CD14-positive monocyte (primary cell): ENCODE measurements around the gene LZTS2. TPM values are rescaled to one million over a fixed set of nuclear protein-coding genes. Genes with fewer than 3 reads are reported as not detected.

Experiments used
- DNase-seq, 3 donors: peaks; one replicate each; pipeline ENCODE4 v3.0.0-alpha.2; 2011 to 2022
- H2AFZ ChIP-seq: 2 replicates; pipeline ENCODE4 v1.6.0; 2012; ENCODE audit warnings: mild to moderate bottlenecking, low read depth, low read length, inconsistent platforms; ENCODE audit not compliant: insufficient read depth, poor library complexity, severe bottlenecking
- H3K27ac ChIP-seq, 2 donors: 1 replicate in 1 of 2; 2 replicates in 1 of 2; pipeline ENCODE4 v1.5.1; 2012 to 2013; ENCODE audit warnings: low read length in 2 of 2, control low read depth in 1 of 2, inconsistent platforms in 1 of 2, low read depth in 1 of 2, mild to moderate bottlenecking in 1 of 2
- H3K27me3 ChIP-seq, 2 donors: one replicate each; pipeline versions ENCODE4 v1.6.0 to v1.6.1; 2011 to 2013; ENCODE audit warnings: low read length in 2 of 2; ENCODE audit not compliant: control insufficient read depth in 2 of 2, insufficient read depth in 2 of 2
- H3K36me3 ChIP-seq, 2 donors: replicated peaks in 1 of 2; 1 replicate in 1 of 2; 2 replicates in 1 of 2; pipeline versions ENCODE4 v1.5.1 to v1.6.1; 2012 to 2013; ENCODE audit warnings: low read length in 2 of 2, control low read depth in 1 of 2, inconsistent platforms in 1 of 2, mild to moderate bottlenecking in 1 of 2; ENCODE audit not compliant: insufficient read depth in 2 of 2, control insufficient read depth in 1 of 2
- H3K4me1 ChIP-seq, 2 donors: 1 replicate in 1 of 2; 2 replicates in 1 of 2; pipeline versions ENCODE4 v1.5.1 to v1.6.1; 2012 to 2013; ENCODE audit warnings: low read length in 2 of 2, control low read depth in 1 of 2, inconsistent platforms in 1 of 2, mild to moderate bottlenecking in 1 of 2, moderate library complexity in 1 of 2; ENCODE audit not compliant: insufficient read depth in 2 of 2, control insufficient read depth in 1 of 2
- H3K4me2 ChIP-seq: replicated peaks from 2 replicates; pipeline ENCODE3; 2012; ENCODE audit warnings: low read length, moderate library complexity, mild to moderate bottlenecking; ENCODE audit not compliant: poor library complexity, severe bottlenecking; ENCODE audit errors: extremely low read depth
- H3K4me3 ChIP-seq, 3 experiments: fragments of 200-600 bp in 1 of 3; sonication (generic) in 1 of 3; replicated peaks in 1 of 3; 1 replicate in 2 of 3; 2 replicates in 1 of 3; pipeline ENCODE4 v1.5.1; 2011 to 2013; ENCODE audit warnings: low read length in 3 of 3, mild to moderate bottlenecking in 3 of 3, control low read depth in 2 of 3, low read depth in 2 of 3, inconsistent platforms in 1 of 3, moderate library complexity in 1 of 3
- H3K79me2 ChIP-seq: 2 replicates; pipeline ENCODE4 v1.6.0; 2012; ENCODE audit warnings: mild to moderate bottlenecking, control low read depth, inconsistent platforms, low read length, moderate library complexity; ENCODE audit not compliant: insufficient read depth
- H3K9ac ChIP-seq: 2 replicates; pipeline ENCODE4 v1.6.0; 2017; ENCODE audit warnings: low read length, mild to moderate bottlenecking; ENCODE audit not compliant: insufficient read depth, poor library complexity, severe bottlenecking
- H3K9me3 ChIP-seq, 2 donors: replicated peaks in 1 of 2; 1 replicate in 1 of 2; 2 replicates in 1 of 2; pipeline versions ENCODE4 v1.5.1 to v1.6.1; 2012 to 2013; ENCODE audit warnings: low read length in 2 of 2, control low read depth in 1 of 2; ENCODE audit not compliant: control insufficient read depth in 1 of 2, insufficient read depth in 1 of 2
- H4K20me1 ChIP-seq: 2 replicates; pipeline ENCODE4 v1.6.0; 2012; ENCODE audit warnings: mild to moderate bottlenecking, low read length, control low read depth, moderate library complexity; ENCODE audit not compliant: insufficient read depth
- H3K27ac Mint-ChIP-seq, 7 donors: one replicate each; pipeline ENCODE4 v1.8.0; 2020; ENCODE audit warnings: mild to moderate bottlenecking in 7 of 7, mixed read lengths in 7 of 7, moderate library complexity in 6 of 7, inconsistent platforms in 2 of 7
- H3K27me3 Mint-ChIP-seq, 3 donors: one replicate each; pipeline ENCODE4 v1.8.0; 2021 to 2022; ENCODE audit warnings: low read depth in 3 of 3, mild to moderate bottlenecking in 3 of 3, mixed read lengths in 3 of 3, moderate library complexity in 3 of 3, inconsistent platforms in 1 of 3
- H3K36me3 Mint-ChIP-seq, 2 donors: one replicate each; pipeline ENCODE4 v1.8.0; 2020; ENCODE audit warnings: mixed read lengths in 2 of 2, inconsistent platforms in 1 of 2, mild to moderate bottlenecking in 1 of 2
- H3K4me1 Mint-ChIP-seq: one replicate; pipeline ENCODE4 v1.8.0; 2020; ENCODE audit warnings: mild to moderate bottlenecking, mixed read lengths
- H3K4me3 Mint-ChIP-seq, 2 donors: one replicate each; pipeline ENCODE4 v1.8.0; 2020; ENCODE audit warnings: mild to moderate bottlenecking in 2 of 2, mixed read lengths in 2 of 2, moderate library complexity in 1 of 2
- H3K9me3 Mint-ChIP-seq, 7 donors: one replicate each; pipeline ENCODE4 v1.8.0; 2020 to 2022; ENCODE audit warnings: mixed read lengths in 7 of 7, mild to moderate bottlenecking in 6 of 7, moderate library complexity in 6 of 7, inconsistent platforms in 2 of 7
- CTCF ChIP-seq: fragments of 200-600 bp; IDR thresholded peaks from one replicate; pipeline ENCODE4 v1.8.0; 2022; ENCODE audit warnings: antibody characterized with exemption, mild to moderate bottlenecking
- WGBS: methylation state at CpG from one replicate; pipeline ENCODE4 v1.1.5; 2013; ENCODE audit warnings: missing lambda C conversion rate; ENCODE audit not compliant: insufficient coverage; 5-methylcytosine and 5-hydroxymethylcytosine counted together
- intact Hi-C, 2 donors: fragments of 100-400 bp; cut with micrococcal nuclease; formaldehyde crosslinking; loops; one replicate each; pipeline versions ENCODE4 v1.15.0 to v1.15.1; 2023
- polyA plus RNA-seq, 3 donors: library from polyadenylated mRNA; depleted of rRNA in 1 of 3; unstranded in 2 of 3; stranded (reverse) in 1 of 3; fragments of 300-500 nt in 2 of 3; fragments of >200 nt in 1 of 3; fragmentation: Illumina TruSeq in 2 of 3; gene quantifications; 1 replicate in 2 of 3; 2 replicates in 1 of 3; pipeline ENCODE4 v1.2.3, GENCODE V29; 2012 to 2021

Gene LZTS2
- polyA plus RNA-seq, 3 donors: 2.8 to 9.2 (median 3.3) TPM

- DNase-seq: no peak
- H3K4me1 ChIP-seq: peaks cover 16 to 24% of the 10 kb centered on the region in 2 donors
- no peak for TF ChIP-seq CTCF
- intact Hi-C loops: loop anchor here (5.0 to 10.0 kb wide), 2 partner anchors 73 to 75 kb away; partner anchors contain the start of gene SLF2 (in 2 of the 2)
- peak overlapping the region; percentile 100 for H2AFZ ChIP-seq
- Mint-ChIP-seq H3K9me3 (peaks cover 0 to 6% (median 4%) of the 10 kb centered on the region in 7 donors), H3K27ac (peak overlapping the region; percentile 76 to 92 (median 89)), H3K36me3 (peaks cover 37 to 40% of the 10 kb centered on the region in 2 donors), H3K4me1 (peaks cover 25% of the 10 kb centered on the region), H3K4me3 (peak overlapping the region; percentile 96 to 98), H3K27me3 (peaks cover 0 to 2% (median 2%) of the 10 kb centered on the region in 3 donors)
- no peaks in the 10 kb centered on the region for H3K27me3 ChIP-seq
- H3K27ac ChIP-seq: peak overlapping the region in 1 of 2 donors; percentile 77
- H3K9me3 ChIP-seq: no peaks in the 10 kb centered on the region
- no peaks in the 10 kb centered on the region for H4K20me1 ChIP-seq
- H3K79me2 ChIP-seq: peaks cover 32% of the 10 kb centered on the region
- peak overlapping the region; percentile 85 for H3K9ac ChIP-seq
- peak overlapping the region; percentile 85 to 99 (median 98) for H3K4me3 ChIP-seq
- H3K4me2 ChIP-seq: peak overlapping the region; percentile 99
- H3K36me3 ChIP-seq: peaks cover 16 to 47% of the 10 kb centered on the region in 2 donors
- WGBS: 3% methylated on average over 14 of the region's 15 CpGs
Measured at GRCh38 chr10:100987685-100988049, 11.9 kb upstream of the LZTS2 start.

- Histone ChIP-seq H3K36me3 (peaks cover 16 to 45% of the 10 kb centered on the region in 2 donors), H3K4me2 (peak overlapping the region; percentile 99), H3K79me2 (peaks cover 32% of the 10 kb centered on the region), H3K4me3 (peak overlapping the region in 2 of 3 experiments; percentile 85 to 99), H4K20me1 (no peaks in the 10 kb centered on the region), H2AFZ (peak overlapping the region; percentile 100), H3K9ac (no peak overlapping the region), H3K4me1 (peaks cover 16 to 24% of the 10 kb centered on the region in 2 donors), H3K27me3 (no peaks in the 10 kb centered on the region), H3K27ac (no peak overlapping the region), H3K9me3 (no peaks in the 10 kb centered on the region)
- Mint-ChIP-seq H3K27ac (no peak overlapping the region), H3K4me3 (peak overlapping the region; percentile 96 to 98), H3K9me3 (peaks cover 0 to 6% (median 4%) of the 10 kb centered on the region in 7 donors), H3K27me3 (peaks cover 0 to 2% (median 2%) of the 10 kb centered on the region in 3 donors), H3K36me3 (peaks cover 38 to 40% of the 10 kb centered on the region in 2 donors), H3K4me1 (peaks cover 25% of the 10 kb centered on the region)
- TF ChIP-seq CTCF: no peak
- intact Hi-C loops: loop anchor here (5.0 to 10.0 kb wide), 2 partner anchors 73 to 76 kb away; partner anchors contain the start of gene SLF2 (in 2 of the 2)
- WGBS: 82% methylated on average over 9 of the region's 10 CpGs
- DNase-seq: no peak
Measured at GRCh38 chr10:100988166-100988565, 11.4 kb upstream of the LZTS2 start.
